Lower lobe of right lung (tissue), 2 donors: ENCODE results near the gene FALEC. TPM values are rescaled to one million over a fixed set of nuclear protein-coding genes. Genes with fewer than 3 reads are reported as not detected.

Source experiments
- ATAC-seq, 2 donors: fragments of 200-7000 bp; cut with Tn5 transposase; one replicate each; pipeline ENCODE4 v1.9.1; 2020 to 2022; ENCODE audit warnings: mild to moderate bottlenecking in 2 of 2, moderate library complexity in 2 of 2
- DNase-seq: peaks from one replicate; pipeline ENCODE4 v3.0.0-alpha.2; 2020
- H3K27ac ChIP-seq: fragments of 200-600 bp; one replicate; pipeline ENCODE4 v1.8.0; 2022
- H3K27me3 ChIP-seq: fragments of 200-600 bp; one replicate; pipeline ENCODE4 v1.8.0; 2022; ENCODE audit warnings: low read depth
- H3K36me3 ChIP-seq: fragments of 200-600 bp; one replicate; pipeline ENCODE4 v1.8.0; 2022; ENCODE audit warnings: mild to moderate bottlenecking
- H3K4me1 ChIP-seq: fragments of 200-600 bp; one replicate; pipeline ENCODE4 v1.8.0; 2022
- H3K4me3 ChIP-seq: fragments of 200-600 bp; one replicate; pipeline ENCODE4 v1.8.0; 2022; ENCODE audit warnings: mild to moderate bottlenecking
- H3K9me3 ChIP-seq: fragments of 200-600 bp; one replicate; pipeline ENCODE4 v1.8.0; 2022
- intact Hi-C: fragments of 100-400 bp; cut with DNase I; formaldehyde crosslinking; loops from one replicate; pipeline ENCODE4 v1.11.0; 2022
- total RNA-seq: library from RNA; stranded (reverse); fragmentation: NEBNext Ultra II Directional; extraction: Animal tissue kit (Norgen Biotek cat#: 25700); gene quantifications from one replicate; pipeline ENCODE4 v1.2.1, GENCODE V29; 2021
- TF ChIP-seq, protein P1 (sequence below): fragments of 200-600 bp; IDR thresholded peaks from one replicate; pipeline ENCODE4 v1.8.0; 2022; ENCODE audit warnings: antibody characterized with exemption, mild to moderate bottlenecking
- donor health status: DM: no; HTN: yes; CAD: no; lungs with severe emphysema.

FALEC gene
- total RNA-seq, 1 donor from 2014 or later = not detected

DNA sequence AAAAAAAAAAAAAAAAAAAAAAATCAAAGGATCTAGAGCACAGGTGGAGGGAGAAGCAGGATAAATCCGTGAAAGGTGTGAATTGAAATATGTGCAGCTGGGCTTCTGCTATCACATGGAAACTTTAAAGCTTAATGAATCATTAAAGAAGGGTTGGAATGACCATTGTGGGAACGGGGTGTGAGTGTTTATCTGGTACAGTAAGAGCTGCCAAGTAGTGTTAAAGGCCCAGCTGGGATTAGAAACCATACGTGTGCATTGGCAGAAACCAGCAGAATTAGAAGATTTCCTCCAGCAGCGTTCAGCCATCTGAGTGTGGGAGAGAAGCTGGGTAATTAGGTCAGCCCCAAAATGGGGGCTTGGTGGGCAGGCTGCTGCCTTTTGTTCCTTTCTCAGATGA is 13.5 kb downstream of the FALEC start:
- TF ChIP-seq, protein P1, sequence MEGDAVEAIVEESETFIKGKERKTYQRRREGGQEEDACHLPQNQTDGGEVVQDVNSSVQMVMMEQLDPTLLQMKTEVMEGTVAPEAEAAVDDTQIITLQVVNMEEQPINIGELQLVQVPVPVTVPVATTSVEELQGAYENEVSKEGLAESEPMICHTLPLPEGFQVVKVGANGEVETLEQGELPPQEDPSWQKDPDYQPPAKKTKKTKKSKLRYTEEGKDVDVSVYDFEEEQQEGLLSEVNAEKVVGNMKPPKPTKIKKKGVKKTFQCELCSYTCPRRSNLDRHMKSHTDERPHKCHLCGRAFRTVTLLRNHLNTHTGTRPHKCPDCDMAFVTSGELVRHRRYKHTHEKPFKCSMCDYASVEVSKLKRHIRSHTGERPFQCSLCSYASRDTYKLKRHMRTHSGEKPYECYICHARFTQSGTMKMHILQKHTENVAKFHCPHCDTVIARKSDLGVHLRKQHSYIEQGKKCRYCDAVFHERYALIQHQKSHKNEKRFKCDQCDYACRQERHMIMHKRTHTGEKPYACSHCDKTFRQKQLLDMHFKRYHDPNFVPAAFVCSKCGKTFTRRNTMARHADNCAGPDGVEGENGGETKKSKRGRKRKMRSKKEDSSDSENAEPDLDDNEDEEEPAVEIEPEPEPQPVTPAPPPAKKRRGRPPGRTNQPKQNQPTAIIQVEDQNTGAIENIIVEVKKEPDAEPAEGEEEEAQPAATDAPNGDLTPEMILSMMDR = no peak
- ATAC-seq = no peak
- Histone ChIP-seq H3K36me3 (no peaks in the 10 kb centered on the region), H3K27me3 (no peaks in the 10 kb centered on the region), H3K9me3 (no peaks in the 10 kb centered on the region), H3K4me1 (peaks cover 6% of the 10 kb centered on the region), H3K27ac (no peak overlapping the region), H3K4me3 (no peak overlapping the region)
- no peak for DNase-seq
- intact Hi-C loops = no loop called here

DNA sequence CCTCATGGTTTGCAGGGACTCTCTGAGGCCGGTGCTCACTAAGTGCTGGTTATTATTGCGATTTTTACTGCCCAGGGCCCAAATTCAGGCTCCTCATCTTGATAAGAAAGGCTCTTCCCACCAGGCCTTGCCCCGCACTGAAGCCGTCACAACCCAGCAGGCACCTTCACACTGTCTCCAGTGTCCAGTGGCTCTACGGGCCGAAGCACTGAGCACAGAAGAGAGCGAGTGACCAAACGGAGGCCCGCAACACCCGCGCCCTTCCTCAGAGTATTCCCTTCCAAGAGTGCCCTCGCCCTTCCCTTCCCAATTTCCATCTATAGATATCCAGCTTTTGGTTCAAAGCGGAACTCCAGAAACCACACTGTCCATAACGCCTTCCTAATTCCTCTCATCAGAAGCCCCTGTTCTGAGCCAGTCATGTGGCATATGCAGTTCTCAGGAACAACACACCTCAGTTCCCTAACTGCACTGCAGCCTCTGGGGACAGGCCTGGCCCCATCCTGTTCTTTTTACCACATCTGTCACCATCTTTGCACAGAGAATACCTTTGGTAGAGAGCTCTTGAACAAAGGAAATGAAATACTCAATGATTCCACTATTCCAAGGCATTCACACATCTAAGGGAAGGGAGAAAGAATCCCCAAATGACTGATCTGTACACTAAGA is 15.1 kb downstream of the FALEC start:
- Histone ChIP-seq H3K27ac (no peak overlapping the region), H3K27me3 (no peaks in the 10 kb centered on the region), H3K4me3 (no peak overlapping the region), H3K9me3 (no peaks in the 10 kb centered on the region), H3K36me3 (no peaks in the 10 kb centered on the region), H3K4me1 (peaks cover 6% of the 10 kb centered on the region)
- DNase-seq = no peak
- intact Hi-C loops = no loop called here
- TF ChIP-seq, protein P1 = no peak
- ATAC-seq = no peak

DNA sequence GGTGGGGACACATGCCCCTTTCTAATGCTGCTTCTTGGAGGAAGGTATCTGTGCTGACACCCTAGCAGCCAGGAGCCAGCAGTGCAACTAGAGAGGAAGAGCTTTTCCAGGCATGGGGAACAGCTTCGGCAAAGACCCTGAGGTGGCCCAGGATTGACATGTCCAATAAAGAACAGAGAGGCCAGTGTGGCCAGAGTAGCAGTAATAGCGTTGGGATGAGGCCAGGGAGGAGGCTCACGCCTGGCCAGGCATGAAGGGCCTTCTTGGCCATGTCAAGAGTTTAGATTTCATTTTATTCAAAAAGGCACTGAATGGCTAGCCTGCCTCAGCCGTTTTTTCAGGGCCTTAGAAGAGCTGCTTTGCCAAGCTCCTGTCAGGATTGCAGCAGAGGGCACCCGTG is 17.3 kb downstream of the FALEC start:
- DNase-seq (no peak), ATAC-seq (no peak)
- intact Hi-C loops = no loop called here
- H3K27me3 ChIP-seq = no peaks in the 10 kb centered on the region
- TF ChIP-seq, protein P1 = peak; percentile 26
- no peaks in the 10 kb centered on the region for H3K9me3 ChIP-seq
- no peak overlapping the region for H3K4me3 ChIP-seq
- peaks cover 6% of the 10 kb centered on the region for H3K4me1 ChIP-seq
- H3K36me3 ChIP-seq = no peaks in the 10 kb centered on the region
- H3K27ac ChIP-seq = no peak overlapping the region

DNA sequence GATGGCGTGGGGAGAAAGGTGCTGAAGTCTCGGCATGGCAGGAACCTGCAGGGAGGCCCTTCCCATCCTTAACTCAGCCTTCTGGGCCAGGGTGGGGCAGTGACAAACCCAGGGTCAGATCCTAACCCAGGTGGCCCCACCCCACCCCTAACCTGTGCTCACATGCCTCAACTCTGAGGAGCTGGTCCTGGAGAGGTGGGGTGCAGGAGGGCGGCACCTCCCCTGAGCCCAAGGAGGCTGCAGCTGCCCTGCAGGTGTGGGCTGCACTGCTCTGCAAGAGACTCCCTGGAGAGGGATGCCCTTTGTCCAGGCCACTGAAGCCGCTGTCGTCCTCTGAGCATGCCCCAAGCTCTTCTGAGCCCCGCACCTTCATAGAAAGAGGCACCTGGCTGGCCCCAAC is 18.4 kb downstream of the FALEC start:
- TF ChIP-seq, protein P1 = no peak
- no peak for DNase-seq
- ATAC-seq = no peak
- intact Hi-C loops = no loop called here
- Histone ChIP-seq H3K27me3 (no peaks in the 10 kb centered on the region), H3K27ac (no peak overlapping the region), H3K9me3 (no peaks in the 10 kb centered on the region), H3K4me1 (peaks cover 6% of the 10 kb centered on the region), H3K4me3 (no peak overlapping the region), H3K36me3 (no peaks in the 10 kb centered on the region)

DNA sequence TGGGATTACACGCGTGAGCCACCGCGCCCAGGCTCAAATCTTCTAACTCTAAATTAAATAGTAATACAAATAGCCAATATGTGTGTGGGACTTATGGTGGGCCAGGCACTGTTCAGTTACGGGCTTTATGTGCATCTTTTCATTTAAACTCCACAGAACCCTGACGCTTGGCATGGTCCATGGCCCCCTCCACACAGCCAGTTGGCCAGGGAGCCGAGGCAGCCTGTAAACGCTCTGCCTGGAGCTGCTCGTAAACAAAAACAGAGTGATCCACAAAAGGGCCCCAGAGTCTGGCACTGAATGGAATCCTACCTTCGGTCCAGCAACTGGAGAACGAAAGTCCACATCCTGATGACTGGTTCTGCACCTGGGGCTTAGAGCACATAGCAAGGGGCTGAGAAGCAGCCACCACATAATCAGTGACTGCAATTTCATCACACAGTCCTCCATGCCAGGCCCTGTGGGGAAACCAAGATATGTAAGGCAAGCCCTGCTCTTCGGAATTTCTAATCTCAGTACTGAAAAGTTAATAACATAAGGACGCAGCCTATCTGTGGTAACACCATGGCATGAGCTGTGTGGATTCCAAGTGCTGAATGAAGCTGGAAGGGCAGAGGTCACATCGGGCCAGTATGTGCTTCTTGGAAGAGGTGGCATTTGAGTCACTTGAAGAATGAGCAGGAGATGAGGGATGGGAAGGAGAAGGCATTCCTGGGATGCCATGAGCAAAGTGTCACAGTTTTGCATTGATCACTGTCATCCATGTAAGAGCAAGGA is 20.1 kb downstream of the FALEC start:
- ATAC-seq (no peak), DNase-seq (no peak)
- intact Hi-C loops = no loop called here
- Histone ChIP-seq H3K27ac (no peak overlapping the region), H3K4me3 (no peak overlapping the region), H3K36me3 (no peaks in the 10 kb centered on the region), H3K9me3 (no peaks in the 10 kb centered on the region), H3K4me1 (peaks cover 6% of the 10 kb centered on the region), H3K27me3 (no peaks in the 10 kb centered on the region)
- TF ChIP-seq, protein P1 = no peak
